H9 (cell line): Measurements from ENCODE around the gene PRSS27. TPM values are rescaled to one million over a fixed set of nuclear protein-coding genes. Genes with fewer than 3 reads are reported as not detected.

ENCODE experiments used
- DNase-seq: peaks from one replicate; pipeline ENCODE4 v3.0.0-alpha.2; 2017
- H2AFZ ChIP-seq: one replicate; pipeline ENCODE4 v1.6.1; 2013; ENCODE audit warnings: mild to moderate bottlenecking, low read length, control low read depth, moderate library complexity
- H2AK5ac ChIP-seq: 2 replicates; pipeline ENCODE4 v1.6.1; 2013; ENCODE audit warnings: low read length, control low read depth, mixed read lengths; ENCODE audit not compliant: insufficient read length
- H2BK120ac ChIP-seq: one replicate; pipeline ENCODE4 v1.6.1; 2013; ENCODE audit warnings: low read depth, mild to moderate bottlenecking, low read length, control low read depth, inconsistent platforms; ENCODE audit not compliant: poor library complexity, severe bottlenecking
- H2BK12ac ChIP-seq: 2 replicates; pipeline ENCODE4 v1.6.1; 2013; ENCODE audit warnings: low read length, control low read depth, mixed read lengths, low read depth; ENCODE audit not compliant: insufficient read length
- H2BK15ac ChIP-seq: 2 replicates; pipeline ENCODE4 v1.6.1; 2013; ENCODE audit warnings: low read depth, low read length, control low read depth
- H2BK20ac ChIP-seq: one replicate; pipeline ENCODE4 v1.6.1; 2013; ENCODE audit warnings: low read depth, mild to moderate bottlenecking, low read length, control low read depth, inconsistent platforms; ENCODE audit not compliant: poor library complexity, severe bottlenecking
- H2BK5ac ChIP-seq: 2 replicates; pipeline ENCODE4 v1.6.1; 2013; ENCODE audit warnings: low read length, control low read depth, mixed read lengths; ENCODE audit not compliant: insufficient read length
- H3K14ac ChIP-seq: 2 replicates; pipeline ENCODE4 v1.6.1; 2013; ENCODE audit warnings: low read length, control low read depth; ENCODE audit not compliant: insufficient read depth
- H3K18ac ChIP-seq: 2 replicates; pipeline ENCODE4 v1.6.1; 2013; ENCODE audit warnings: low read depth, mild to moderate bottlenecking, mixed read lengths, low read length, control low read depth; ENCODE audit not compliant: insufficient read length
- H3K23ac ChIP-seq: 2 replicates; pipeline ENCODE4 v1.6.1; 2013; ENCODE audit warnings: low read length, control low read depth, mixed read lengths, low read depth; ENCODE audit not compliant: insufficient read length
- H3K23me2 ChIP-seq: 2 replicates; pipeline ENCODE4 v1.6.1; 2013; ENCODE audit warnings: low read depth, mild to moderate bottlenecking, mixed read lengths, low read length, control low read depth; ENCODE audit not compliant: insufficient read length, poor library complexity, severe bottlenecking
- H3K27ac ChIP-seq: 2 replicates; pipeline ENCODE4 v1.5.1; 2013; ENCODE audit warnings: low read length, control low read depth, mixed read lengths, low read depth; ENCODE audit not compliant: insufficient read length
- H3K27me3 ChIP-seq: 2 replicates; pipeline ENCODE4 v1.6.1; 2013; ENCODE audit warnings: low read length, control low read depth, inconsistent platforms; ENCODE audit not compliant: insufficient read depth
- H3K4ac ChIP-seq: 2 replicates; pipeline ENCODE4 v1.6.1; 2013; ENCODE audit warnings: low read depth, mild to moderate bottlenecking, control low read depth, inconsistent platforms, low read length, moderate library complexity
- H3K4me1 ChIP-seq: 2 replicates; pipeline ENCODE4 v1.6.1; 2013; ENCODE audit warnings: low read length, control low read depth, inconsistent platforms; ENCODE audit not compliant: insufficient read depth
- H3K4me2 ChIP-seq: 2 replicates; pipeline ENCODE4 v1.6.1; 2013; ENCODE audit warnings: low read length, control low read depth, mixed read lengths; ENCODE audit not compliant: insufficient read length, insufficient read depth
- H3K56ac ChIP-seq: 2 replicates; pipeline ENCODE4 v1.6.1; 2013; ENCODE audit warnings: low read depth, mild to moderate bottlenecking, mixed read lengths, low read length, control low read depth; ENCODE audit not compliant: insufficient read length
- H3K79me1 ChIP-seq: 2 replicates; pipeline ENCODE4 v1.6.1; 2013; ENCODE audit warnings: low read depth, mild to moderate bottlenecking, moderate library complexity, low read length, control low read depth, inconsistent platforms; ENCODE audit not compliant: insufficient read depth, poor library complexity, severe bottlenecking
- H3K79me2 ChIP-seq: 2 replicates; pipeline ENCODE4 v1.6.1; 2013; ENCODE audit warnings: low read length, control low read depth, inconsistent platforms; ENCODE audit not compliant: insufficient read depth
- H3K9ac ChIP-seq: 2 replicates; pipeline ENCODE4 v1.6.1; 2013; ENCODE audit warnings: low read length, control low read depth, mixed read lengths; ENCODE audit not compliant: insufficient read length; ENCODE audit errors: extremely low read depth
- H3K9me3 ChIP-seq: one replicate; pipeline ENCODE4 v1.6.1; 2013; ENCODE audit warnings: low read depth, low read length, inconsistent platforms; ENCODE audit not compliant: control insufficient read depth
- H3T11ph ChIP-seq: one replicate; pipeline ENCODE4 v1.6.1; 2013; ENCODE audit warnings: mild to moderate bottlenecking, low read length, control low read depth, inconsistent platforms
- H4K20me1 ChIP-seq: one replicate; pipeline ENCODE4 v1.6.1; 2013; ENCODE audit not compliant: control insufficient read depth, insufficient read length, insufficient read depth
- H4K5ac ChIP-seq: 2 replicates; pipeline ENCODE4 v1.6.1; 2013; ENCODE audit warnings: low read depth, mild to moderate bottlenecking, mixed read lengths, low read length, control low read depth; ENCODE audit not compliant: insufficient read length
- H4K8ac ChIP-seq: replicated peaks from 2 replicates; pipeline ENCODE4 v1.6.1; 2013; ENCODE audit warnings: low read length, control low read depth, mixed read lengths, low read depth; ENCODE audit not compliant: insufficient read length
- H4K91ac ChIP-seq: 2 replicates; pipeline ENCODE4 v1.6.1; 2013; ENCODE audit warnings: low read depth, mild to moderate bottlenecking, moderate library complexity, mixed read lengths, low read length, control low read depth; ENCODE audit not compliant: insufficient read length
- H3K27ac Mint-ChIP-seq, 3 experiments: 2 replicates in 2 of 3; 3 replicates in 1 of 3; pipeline ENCODE4 v1.8.0; 2020 to 2021; ENCODE audit warnings: mixed read lengths in 3 of 3, mild to moderate bottlenecking in 1 of 3, moderate library complexity in 1 of 3
- H3K27me3 Mint-ChIP-seq: 2 replicates; pipeline ENCODE4 v1.8.0; 2021; ENCODE audit warnings: low read depth, mild to moderate bottlenecking, moderate library complexity, mixed read lengths
- H3K36me3 Mint-ChIP-seq, 3 experiments: 2 replicates in 2 of 3; 3 replicates in 1 of 3; pipeline ENCODE4 v1.8.0; 2020 to 2021; ENCODE audit warnings: low read depth in 3 of 3, mixed read lengths in 3 of 3; ENCODE audit not compliant: insufficient read depth in 1 of 3
- H3K4me1 Mint-ChIP-seq, 2 experiments: 2 replicates each; pipeline ENCODE4 v1.8.0; 2020; ENCODE audit warnings: mixed read lengths in 2 of 2
- H3K4me3 Mint-ChIP-seq, 2 experiments: 2 replicates in 1 of 2; 3 replicates in 1 of 2; pipeline ENCODE4 v1.8.0; 2020 to 2021; ENCODE audit warnings: mild to moderate bottlenecking in 2 of 2, mixed read lengths in 2 of 2, moderate library complexity in 1 of 2
- H3K9me3 Mint-ChIP-seq, 2 experiments: 2 replicates in 1 of 2; 3 replicates in 1 of 2; pipeline ENCODE4 v1.8.0; 2020; ENCODE audit warnings: mild to moderate bottlenecking in 2 of 2, mixed read lengths in 2 of 2, moderate library complexity in 1 of 2
- CTCF ChIP-seq: fragments of 200-600 bp; sonication (generic); conservative IDR thresholded peaks from 3 replicates; pipeline ENCODE4 v1.8.0; 2021; ENCODE audit warnings: antibody characterized with exemption, mild to moderate bottlenecking
- whole genome bisulfite sequencing: extraction: QIAGEN DNeasy Blood & Tissue Kit; methylation state at CpG from one replicate; pipeline ENCODE4 v1.1.7; 2013; ENCODE audit warnings: missing lambda C conversion rate, low lambda C conversion rate, mixed read lengths; ENCODE audit not compliant: insufficient read length; ENCODE audit errors: extremely low coverage; 5-methylcytosine and 5-hydroxymethylcytosine counted together
- total RNA-seq: library from RNA; stranded (reverse); gene quantifications from 2 replicates; pipeline ENCODE4 v1.2.1, GENCODE V29; 2021

The PRSS27 gene
- total RNA-seq, 1 experiment from 2014 or later: 5.0 TPM

- H3K4me1 Mint-ChIP-seq: no peaks in the 10 kb centered on the region
Measured at GRCh38 chr16:2706611-2707311, 13.3 kb downstream of the PRSS27 start.

More at GRCh38 chr16:2706611-2707311, 13.3 kb downstream of the PRSS27 start:
- no peak for DNase-seq
- H3K9ac ChIP-seq: no peak overlapping the region
- TF ChIP-seq CTCF: no peak
- WGBS: no CpG with 5 or more reads among the region's 22 CpGs
- H3K27me3 Mint-ChIP-seq: no peaks in the 10 kb centered on the region
- H2BK15ac ChIP-seq: no peak overlapping the region
- H3K18ac ChIP-seq: no peak overlapping the region
- no peak overlapping the region for H2AK5ac ChIP-seq
- H3K4me3 Mint-ChIP-seq: no peak overlapping the region
- H3K27ac ChIP-seq: no peak overlapping the region
- no peak overlapping the region for H2BK120ac ChIP-seq
- no peaks in the 10 kb centered on the region for H3K27me3 ChIP-seq
- no peaks in the 10 kb centered on the region for H3K23me2 ChIP-seq
- H3T11ph ChIP-seq: no peak overlapping the region
- H3K27ac Mint-ChIP-seq: no peak overlapping the region
- H2AFZ ChIP-seq: no peak overlapping the region
- no peak overlapping the region for H3K23ac ChIP-seq
- no peaks in the 10 kb centered on the region for H3K9me3 ChIP-seq
- H2BK12ac ChIP-seq: no peak overlapping the region
- H3K56ac ChIP-seq: no peak overlapping the region
- no peak overlapping the region for H4K8ac ChIP-seq
- no peak overlapping the region for H4K5ac ChIP-seq
- no peak overlapping the region for H2BK20ac ChIP-seq
- no peaks in the 10 kb centered on the region for H4K20me1 ChIP-seq
- no peak overlapping the region for H3K4me2 ChIP-seq
- no peak overlapping the region for H4K91ac ChIP-seq
- H2BK5ac ChIP-seq: no peak overlapping the region
- H3K4ac ChIP-seq: no peak overlapping the region
- no peaks in the 10 kb centered on the region for H3K79me2 ChIP-seq
- H3K4me1 ChIP-seq: no peaks in the 10 kb centered on the region
- H3K79me1 ChIP-seq: no peaks in the 10 kb centered on the region
- H3K9me3 Mint-ChIP-seq: no peaks in the 10 kb centered on the region
- no peak overlapping the region for H3K14ac ChIP-seq
- H3K36me3 Mint-ChIP-seq: peaks cover 0 to 20% (median 16%) of the 10 kb centered on the region in 3 experiments; a peak in 5 of 7 replicates
